ENCODE data around the gene PEDS1. TPM values are rescaled to one million over a fixed set of nuclear protein-coding genes. Genes with fewer than 3 reads are reported as not detected.
A peak's percentile ranks its signal among the peaks of the same experiment; 100 is the strongest.

Gene PEDS1
- total and polyA plus RNA-seq, 2 of the 13 experiments (the other 11 are each of a cell fraction or from before 2014, with no cell fraction given): 30.5 to 93.9 TPM

DNA sequence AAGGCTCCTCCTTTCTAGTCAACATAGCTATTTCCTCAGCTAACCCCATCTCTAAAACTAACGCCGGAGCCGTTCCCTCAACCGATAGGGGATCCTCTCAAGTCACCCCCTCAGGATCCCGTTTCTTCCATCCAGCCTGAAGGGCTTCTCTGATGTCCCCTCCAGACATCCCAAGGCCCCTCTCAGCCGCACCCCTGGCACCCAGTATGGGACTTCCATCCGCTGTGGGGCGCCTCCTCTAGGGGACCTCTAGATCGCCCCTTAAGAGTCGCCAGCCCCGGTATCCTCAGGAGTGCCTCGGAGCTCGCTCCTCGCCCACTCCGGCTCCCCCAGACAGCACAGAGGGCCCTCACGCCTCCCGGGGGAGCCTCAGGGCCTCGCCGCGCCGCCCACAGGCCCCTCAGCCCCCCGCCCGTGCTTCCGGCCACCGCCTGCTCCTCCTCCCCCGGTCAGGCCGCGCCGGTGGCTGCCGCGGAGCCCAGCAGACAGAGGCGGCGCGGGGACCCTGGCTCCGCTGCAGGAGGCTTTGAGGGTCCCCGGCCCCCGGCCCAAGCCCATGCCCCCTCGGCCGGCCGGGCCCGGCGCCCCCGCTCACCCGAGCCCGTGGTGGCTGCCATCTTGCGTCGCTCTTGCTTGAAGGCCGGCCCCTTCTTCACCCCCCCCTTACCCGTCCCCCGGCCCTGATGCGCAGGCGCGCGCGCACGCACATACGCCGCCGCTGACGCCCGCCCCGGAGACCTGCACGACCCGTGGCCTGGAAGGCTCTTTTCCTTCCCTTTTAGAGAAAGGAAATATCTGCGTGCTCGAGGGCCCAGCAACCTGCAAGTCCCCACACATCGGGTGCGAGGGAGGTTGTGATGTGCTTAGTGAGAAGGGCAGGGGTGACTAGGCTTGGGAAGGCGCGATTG, 40.8 kb downstream of the PEDS1 start, which contains the start of gene UBE2V1 (continued):
- TF ChIP-seq, protein P1, sequence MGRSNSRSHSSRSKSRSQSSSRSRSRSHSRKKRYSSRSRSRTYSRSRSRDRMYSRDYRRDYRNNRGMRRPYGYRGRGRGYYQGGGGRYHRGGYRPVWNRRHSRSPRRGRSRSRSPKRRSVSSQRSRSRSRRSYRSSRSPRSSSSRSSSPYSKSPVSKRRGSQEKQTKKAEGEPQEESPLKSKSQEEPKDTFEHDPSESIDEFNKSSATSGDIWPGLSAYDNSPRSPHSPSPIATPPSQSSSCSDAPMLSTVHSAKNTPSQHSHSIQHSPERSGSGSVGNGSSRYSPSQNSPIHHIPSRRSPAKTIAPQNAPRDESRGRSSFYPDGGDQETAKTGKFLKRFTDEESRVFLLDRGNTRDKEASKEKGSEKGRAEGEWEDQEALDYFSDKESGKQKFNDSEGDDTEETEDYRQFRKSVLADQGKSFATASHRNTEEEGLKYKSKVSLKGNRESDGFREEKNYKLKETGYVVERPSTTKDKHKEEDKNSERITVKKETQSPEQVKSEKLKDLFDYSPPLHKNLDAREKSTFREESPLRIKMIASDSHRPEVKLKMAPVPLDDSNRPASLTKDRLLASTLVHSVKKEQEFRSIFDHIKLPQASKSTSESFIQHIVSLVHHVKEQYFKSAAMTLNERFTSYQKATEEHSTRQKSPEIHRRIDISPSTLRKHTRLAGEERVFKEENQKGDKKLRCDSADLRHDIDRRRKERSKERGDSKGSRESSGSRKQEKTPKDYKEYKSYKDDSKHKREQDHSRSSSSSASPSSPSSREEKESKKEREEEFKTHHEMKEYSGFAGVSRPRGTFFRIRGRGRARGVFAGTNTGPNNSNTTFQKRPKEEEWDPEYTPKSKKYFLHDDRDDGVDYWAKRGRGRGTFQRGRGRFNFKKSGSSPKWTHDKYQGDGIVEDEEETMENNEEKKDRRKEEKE (IDR thresholded peaks at IDR 0.05): no peak
- TF ChIP-seq RARG (CRISPR knock-in tag; IDR thresholded peaks at IDR 0.05; ENCODE audit: low read depth) (0 out of 2 replicates have a peak, but pooled peaks have one; percentile 31), FOXJ3 (CRISPR knock-in tag; IDR thresholded peaks at IDR 0.05; ENCODE audit: borderline replicate concordance) (0 out of 2 replicates have a peak, but pooled peaks have one; percentile 26), ZNF235 (CRISPR knock-in tag; IDR thresholded peaks at IDR 0.05; ENCODE audit: borderline replicate concordance) (peak; percentile 98), SOX6 (IDR thresholded peaks at IDR 0.05) (no peak), SOX6 (CRISPR knock-in tag; IDR thresholded peaks at IDR 0.05) (no peak; the same call in 1 of the 2 replicates), ZFY (CRISPR knock-in tag; IDR thresholded peaks at IDR 0.05) (peak; percentile 100), ZNF350 (CRISPR knock-in tag; IDR thresholded peaks at IDR 0.05; ENCODE audit: borderline replicate concordance, low read depth) (peak; percentile 48), CREM (IDR thresholded peaks at IDR 0.05) (no peak; the same call in 1 of the 2 replicates), CREM (CRISPR knock-in tag; IDR thresholded peaks at IDR 0.05) (no peak), ZFP41 (CRISPR knock-in tag; IDR thresholded peaks at IDR 0.05; ENCODE audit: borderline replicate concordance) (peak; percentile 33; the same call in 1 of the 2 replicates), LCORL (IDR thresholded peaks at IDR 0.05) (no peak), LCORL (CRISPR knock-in tag; IDR thresholded peaks at IDR 0.05) (peak; percentile 51), CC2D1A (CRISPR knock-in tag; IDR thresholded peaks at IDR 0.05) (peak; percentile 45; the same call in 1 of the 2 replicates), WIZ (CRISPR knock-in tag; IDR thresholded peaks at IDR 0.05) (no peak), ZNF30 (CRISPR knock-in tag; IDR thresholded peaks at IDR 0.05) (0 out of 2 replicates have a peak, but pooled peaks have one; percentile 75), ZBTB38 (CRISPR knock-in tag; IDR thresholded peaks at IDR 0.05) (peak; percentile 84), SCMH1 (CRISPR knock-in tag; IDR thresholded peaks at IDR 0.05; ENCODE audit: borderline replicate concordance) (no peak), ZFP37 (CRISPR knock-in tag; IDR thresholded peaks at IDR 0.05; ENCODE audit: borderline replicate concordance) (peak; percentile 80), TRIM24 (CRISPR knock-in tag; IDR thresholded peaks at IDR 0.05) (no peak), ZNF562 (CRISPR knock-in tag; IDR thresholded peaks at IDR 0.05; ENCODE audit: borderline replicate concordance) (no peak), ZNF101 (CRISPR knock-in tag; IDR thresholded peaks at IDR 0.05; ENCODE audit: borderline replicate concordance, low read depth) (peak; percentile 56; the same call in 1 of the 2 replicates), SATB2 (CRISPR knock-in tag; IDR thresholded peaks at IDR 0.05) (peak; percentile 42; the same call in 1 of the 2 replicates), IKZF1 (IDR thresholded peaks at IDR 0.05) (no peak)
- TF ChIP-seq, protein P2, sequence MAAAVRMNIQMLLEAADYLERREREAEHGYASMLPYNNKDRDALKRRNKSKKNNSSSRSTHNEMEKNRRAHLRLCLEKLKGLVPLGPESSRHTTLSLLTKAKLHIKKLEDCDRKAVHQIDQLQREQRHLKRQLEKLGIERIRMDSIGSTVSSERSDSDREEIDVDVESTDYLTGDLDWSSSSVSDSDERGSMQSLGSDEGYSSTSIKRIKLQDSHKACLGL (CRISPR knock-in tag; IDR thresholded peaks at IDR 0.05): peak; percentile 92
- TF ChIP-seq, protein P3, sequence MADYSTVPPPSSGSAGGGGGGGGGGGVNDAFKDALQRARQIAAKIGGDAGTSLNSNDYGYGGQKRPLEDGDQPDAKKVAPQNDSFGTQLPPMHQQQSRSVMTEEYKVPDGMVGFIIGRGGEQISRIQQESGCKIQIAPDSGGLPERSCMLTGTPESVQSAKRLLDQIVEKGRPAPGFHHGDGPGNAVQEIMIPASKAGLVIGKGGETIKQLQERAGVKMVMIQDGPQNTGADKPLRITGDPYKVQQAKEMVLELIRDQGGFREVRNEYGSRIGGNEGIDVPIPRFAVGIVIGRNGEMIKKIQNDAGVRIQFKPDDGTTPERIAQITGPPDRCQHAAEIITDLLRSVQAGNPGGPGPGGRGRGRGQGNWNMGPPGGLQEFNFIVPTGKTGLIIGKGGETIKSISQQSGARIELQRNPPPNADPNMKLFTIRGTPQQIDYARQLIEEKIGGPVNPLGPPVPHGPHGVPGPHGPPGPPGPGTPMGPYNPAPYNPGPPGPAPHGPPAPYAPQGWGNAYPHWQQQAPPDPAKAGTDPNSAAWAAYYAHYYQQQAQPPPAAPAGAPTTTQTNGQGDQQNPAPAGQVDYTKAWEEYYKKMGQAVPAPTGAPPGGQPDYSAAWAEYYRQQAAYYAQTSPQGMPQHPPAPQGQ (CRISPR knock-in tag; IDR thresholded peaks at IDR 0.05; ENCODE audit: borderline replicate concordance): peak; percentile 24; the same call in 1 of the 2 replicates

Data from HepG2 (cell line).